Epithelial cell of esophagus (primary cell): ENCODE results near the gene TRIO.

ENCODE experiments used
- DNase-seq: peaks from one replicate; pipeline ENCODE4 v3.0.0; 2010; ENCODE audit warnings: low read depth
- H3K4me3 ChIP-seq: 2 replicates; pipeline ENCODE4 v1.5.1; 2011; ENCODE audit warnings: mild to moderate bottlenecking, low read length, control low read depth
- CTCF ChIP-seq: IDR thresholded peaks from 2 replicates; pipeline ENCODE4 v1.5.1; 2011; ENCODE audit warnings: low read depth, mild to moderate bottlenecking, low read length, control low read depth, inconsistent platforms; ENCODE audit not compliant: insufficient read depth; ENCODE audit errors: missing control alignments

TRIO gene

GRCh38 chr5:14122089-14122488, 21.1 kb upstream of the TRIO start:
- no peak overlapping the region for H3K4me3 ChIP-seq
- no peak for DNase-seq
- TF ChIP-seq CTCF, result no peak

GRCh38 chr5:14123551-14123950, 19.6 kb upstream of the TRIO start:
- DNase-seq, result no peak
- no peak overlapping the region for H3K4me3 ChIP-seq
- TF ChIP-seq CTCF, result no peak

- no peak for TF ChIP-seq CTCF
- H3K4me3 ChIP-seq, result no peak overlapping the region
- peak; percentile 54 for DNase-seq
Observed at GRCh38 chr5:14123974-14124482, 19.1 kb upstream of the TRIO start.

- no peak for DNase-seq
- H3K4me3 ChIP-seq, result no peak overlapping the region
- TF ChIP-seq CTCF, result no peak
Observed at GRCh38 chr5:14125262-14125661, 17.9 kb upstream of the TRIO start.

GRCh38 chr5:14127587-14127986, 15.6 kb upstream of the TRIO start:
- H3K4me3 ChIP-seq, result no peak overlapping the region
- TF ChIP-seq CTCF, result no peak
- DNase-seq, result no peak

- H3K4me3 ChIP-seq, result no peak overlapping the region
- no peak for TF ChIP-seq CTCF
- DNase-seq, result no peak
Observed at GRCh38 chr5:14128079-14128478, 15.1 kb upstream of the TRIO start.

GRCh38 chr5:14129123-14129522, 14.0 kb upstream of the TRIO start:
- no peak for TF ChIP-seq CTCF
- H3K4me3 ChIP-seq, result no peak overlapping the region
- DNase-seq, result no peak
